NOMO-1 treated with DMSO at 0.1 percent for 48 hours (cell line): ENCODE data around the gene GLB1L3.
"Not testable (repeated sequence)": the region's sequence is repeated elsewhere in the genome, so short reads cannot be mapped to it uniquely, and the experiment has no call there.

Experiments
- DNase-seq: peaks from one replicate; lab custom pipeline; 2025; ENCODE audit not compliant: unreplicated experiment; lab: John Stamatoyannopoulos, UW

Gene GLB1L3

GRCh38 chr11:134342572-134343340, 66.6 kb downstream of the GLB1L3 start:
- no peak for DNase-seq

DNA sequence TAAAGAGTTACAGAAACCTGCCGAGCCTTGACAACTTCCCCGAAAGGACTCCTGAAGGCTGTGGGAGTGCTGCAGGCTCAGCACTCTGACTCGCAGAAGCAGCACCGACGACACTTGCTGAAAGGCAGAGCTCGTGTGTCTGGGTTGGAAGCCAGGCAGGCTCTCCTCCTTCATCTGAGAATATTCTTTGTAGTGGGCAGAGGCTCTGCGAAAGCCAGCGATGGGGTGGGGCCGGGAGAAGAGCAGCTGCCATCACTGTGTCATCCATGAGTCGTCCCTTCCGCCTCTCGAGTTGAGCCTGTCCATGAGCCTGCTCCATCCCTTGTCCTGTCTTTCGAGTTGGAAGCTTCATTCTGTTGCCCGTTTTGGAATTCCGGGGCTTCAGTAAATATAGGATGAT, 67.5 kb downstream of the GLB1L3 start:
- no peak for DNase-seq

DNA sequence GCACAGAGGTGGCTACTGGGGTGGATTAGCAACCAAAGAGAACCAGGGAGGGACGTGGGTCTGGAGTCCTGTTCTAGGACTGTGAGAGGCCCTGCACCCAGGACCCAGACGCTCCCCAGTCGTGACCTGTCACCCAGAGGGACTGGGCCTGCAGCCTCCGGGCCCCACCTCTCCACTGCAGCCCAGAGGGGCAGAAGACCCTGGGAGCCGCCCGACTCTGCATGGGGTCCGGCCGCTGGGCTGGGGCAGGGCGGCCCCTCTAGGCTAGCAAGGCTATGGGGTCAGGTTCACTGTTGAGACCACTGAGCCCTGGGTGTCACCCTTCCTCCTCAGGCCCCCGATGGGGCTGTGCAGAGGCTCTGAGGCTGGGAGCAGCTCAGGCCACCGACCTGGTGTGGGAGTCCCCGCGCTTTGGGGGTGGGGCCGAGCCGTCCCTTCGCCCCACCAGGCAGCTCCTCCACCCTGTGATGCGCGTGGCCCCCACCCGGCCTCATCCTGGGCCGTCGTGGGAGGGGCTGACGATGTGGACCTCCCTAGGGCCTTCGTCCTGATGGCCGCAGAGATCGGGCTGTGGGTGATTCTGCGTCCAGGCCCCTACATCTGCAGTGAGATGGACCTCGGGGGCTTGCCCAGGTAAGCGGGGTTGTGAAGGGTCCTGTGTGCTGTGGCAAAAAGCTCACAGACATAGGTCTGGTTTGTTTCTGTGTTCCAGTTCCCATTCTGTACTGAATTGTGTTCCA, 68.5 kb downstream of the GLB1L3 start:
- not testable (repeated sequence) for DNase-seq

DNA sequence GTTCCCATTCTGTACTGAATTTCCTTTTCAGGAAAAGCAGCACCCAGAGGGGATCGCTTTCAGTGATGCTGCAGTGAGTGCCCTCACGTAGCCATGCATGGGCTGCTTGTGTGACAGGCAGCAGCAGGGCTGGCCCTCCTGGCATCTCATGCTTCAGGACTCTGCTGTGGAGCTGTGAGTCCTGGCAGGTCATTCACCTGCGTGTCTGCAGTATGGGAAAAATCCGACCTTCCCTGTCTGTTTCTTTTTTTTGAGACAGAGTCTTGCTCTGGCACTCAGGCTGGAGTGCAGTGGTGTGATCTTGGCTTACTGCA, 69.0 kb downstream of the GLB1L3 start:
- DNase-seq: no peak

DNA sequence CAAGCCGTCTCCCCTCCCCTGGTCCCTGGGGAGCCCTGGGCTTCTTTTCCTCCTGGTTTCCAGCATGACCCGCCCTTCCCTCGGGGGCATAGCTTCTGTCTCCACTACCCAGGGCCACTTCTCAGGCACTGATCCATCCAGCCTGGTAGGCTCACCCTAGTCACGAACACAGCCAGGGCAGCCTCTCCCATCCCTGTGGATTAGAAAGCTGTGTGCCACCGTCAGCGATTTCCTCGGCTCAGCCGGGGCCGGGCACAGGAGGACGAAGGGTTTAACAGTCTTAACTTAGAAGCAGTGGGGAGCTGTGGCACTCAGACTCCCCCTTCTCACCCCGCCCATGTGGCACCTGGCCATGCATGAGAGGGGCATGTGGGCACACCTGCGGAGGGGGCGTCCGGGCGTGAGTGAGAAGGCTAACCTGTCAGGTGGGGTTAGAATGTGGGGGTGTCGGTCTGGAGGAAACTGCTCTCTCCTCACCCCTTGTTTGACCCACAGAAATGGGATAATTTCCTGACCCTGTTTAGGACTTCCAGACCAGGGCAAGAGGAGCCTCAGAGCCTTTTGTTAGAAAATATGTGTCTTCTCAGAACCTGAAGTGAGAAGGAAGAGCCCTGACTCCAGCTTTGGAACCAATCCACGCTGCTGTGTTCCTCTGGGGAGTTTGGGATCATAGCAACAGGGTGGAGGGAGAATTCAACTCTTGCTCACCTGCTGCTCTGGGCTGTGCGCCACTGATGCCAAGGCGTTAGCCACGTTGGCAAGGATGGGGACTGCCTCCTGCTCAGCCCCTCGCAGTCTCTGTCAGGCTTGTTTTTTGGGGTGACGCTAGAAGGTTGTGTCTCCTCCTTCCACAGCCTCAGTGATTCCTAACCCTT, 70.2 kb downstream of the GLB1L3 start:
- DNase-seq: no peak

- no peak for DNase-seq
These were observed 70.8 kb downstream of the GLB1L3 start for GRCh38 chr11:134346976-134347350.

- no peak for DNase-seq
These were observed 71.3 kb downstream of the GLB1L3 start for GRCh38 chr11:134347441-134347840.

- DNase-seq: no peak
These were observed 73.1 kb downstream of the GLB1L3 start for GRCh38 chr11:134349109-134349801.

GRCh38 chr11:134349802-134350355, 73.7 kb downstream of the GLB1L3 start:
- DNase-seq: no peak

DNA sequence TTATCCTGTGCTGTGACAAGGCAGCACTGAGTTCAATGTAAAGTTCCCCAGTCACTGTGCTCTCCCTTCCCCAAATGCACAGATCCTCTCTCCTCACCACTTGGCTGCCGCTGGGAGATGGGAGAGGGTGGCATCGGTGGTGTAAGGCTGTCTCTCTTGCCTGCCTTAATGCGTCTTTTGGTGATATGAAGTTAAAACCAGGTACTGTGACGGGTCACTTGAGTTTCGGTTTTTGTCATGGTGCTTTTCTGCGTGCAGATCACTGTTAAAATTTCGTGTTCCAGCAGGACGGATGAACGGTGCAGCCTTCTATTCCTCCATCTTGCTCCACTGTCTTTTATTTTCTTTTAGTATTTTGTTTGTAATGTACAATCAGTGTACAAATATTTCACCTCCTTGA, 74.2 kb downstream of the GLB1L3 start:
- DNase-seq: no peak

DNA sequence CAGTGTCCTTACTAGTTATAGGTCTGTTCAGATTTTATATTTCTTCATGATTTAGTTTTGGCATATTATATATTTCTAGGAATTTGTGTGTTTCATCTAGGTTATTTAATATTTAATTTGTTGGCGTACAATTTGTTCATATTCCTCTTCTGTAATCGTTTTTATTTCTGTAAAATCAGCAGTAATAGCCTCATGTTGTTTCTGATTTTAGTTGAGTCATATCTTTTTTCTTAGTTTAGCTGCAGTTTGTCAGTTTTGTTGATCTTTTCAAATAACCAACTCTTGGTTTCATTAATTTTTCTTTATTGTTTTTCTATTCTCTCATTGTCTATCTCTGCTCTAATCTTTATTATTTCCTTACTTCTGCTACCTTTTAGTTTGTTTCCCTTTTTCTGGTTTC, 75.9 kb downstream of the GLB1L3 start:
- DNase-seq: no peak

DNA sequence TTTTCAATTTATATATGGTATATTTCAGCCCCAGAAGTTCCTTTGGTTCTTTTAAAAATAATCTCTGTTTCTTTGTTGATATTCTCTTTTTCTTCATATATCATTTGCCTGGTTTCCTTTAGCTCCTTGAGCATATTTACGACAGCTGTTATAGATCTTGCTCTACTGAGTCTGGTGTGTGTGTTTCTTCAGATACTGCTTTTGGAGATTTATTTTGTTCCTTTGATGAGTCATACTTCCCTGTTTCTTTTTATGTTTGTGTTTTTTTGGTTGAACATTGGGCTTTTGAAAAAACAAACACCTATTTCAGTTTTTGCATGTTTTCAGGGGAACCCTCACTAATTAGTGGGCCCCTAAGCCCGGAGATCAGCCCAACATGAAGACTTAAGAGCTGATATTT, 79.0 kb downstream of the GLB1L3 start:
- no peak for DNase-seq

GRCh38 chr11:134355656-134356055, 79.5 kb downstream of the GLB1L3 start:
- DNase-seq: no peak

DNA sequence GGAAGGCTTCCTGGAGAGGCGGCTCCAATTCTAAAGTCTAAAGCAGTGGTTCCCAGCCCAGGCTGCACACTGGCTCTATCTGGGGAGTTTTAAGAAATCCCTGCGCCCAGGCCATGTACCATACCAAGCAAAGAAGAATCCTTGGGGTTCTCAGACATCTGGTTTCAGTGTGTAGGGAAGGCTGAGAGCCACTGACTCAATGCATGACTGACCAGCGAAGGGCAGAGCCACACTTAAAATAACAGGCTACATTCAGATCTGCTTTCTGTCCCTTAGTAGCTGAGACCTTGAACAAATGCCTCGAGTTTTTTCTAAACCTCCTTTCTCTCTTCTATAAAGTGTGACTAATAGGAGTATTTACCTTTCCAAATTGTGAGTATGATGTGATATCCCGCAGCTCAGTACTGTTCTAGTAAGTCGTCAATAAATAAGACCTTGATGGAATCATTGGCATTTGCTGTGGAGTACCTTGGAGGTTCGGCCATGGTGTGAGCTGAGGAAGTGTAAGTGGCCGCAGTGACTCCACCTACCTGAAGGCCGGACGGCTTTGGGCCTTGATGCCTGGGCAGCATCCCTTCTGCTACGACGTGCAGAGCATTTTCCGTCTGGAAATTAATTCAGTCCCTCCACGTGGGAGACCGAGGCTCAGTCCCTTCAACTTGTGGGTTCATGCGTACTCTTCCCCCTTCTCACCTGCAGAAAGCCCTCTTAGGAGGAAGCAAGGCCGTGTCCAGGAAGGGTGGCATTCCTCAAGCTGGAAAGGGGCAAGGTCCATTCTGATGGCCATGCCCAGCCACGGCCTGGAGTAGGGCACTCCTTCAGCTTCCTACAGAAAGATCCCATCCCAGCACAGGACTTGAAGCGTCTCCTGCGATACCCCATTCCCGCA, 80.7 kb downstream of the GLB1L3 start:
- no peak for DNase-seq

DNA sequence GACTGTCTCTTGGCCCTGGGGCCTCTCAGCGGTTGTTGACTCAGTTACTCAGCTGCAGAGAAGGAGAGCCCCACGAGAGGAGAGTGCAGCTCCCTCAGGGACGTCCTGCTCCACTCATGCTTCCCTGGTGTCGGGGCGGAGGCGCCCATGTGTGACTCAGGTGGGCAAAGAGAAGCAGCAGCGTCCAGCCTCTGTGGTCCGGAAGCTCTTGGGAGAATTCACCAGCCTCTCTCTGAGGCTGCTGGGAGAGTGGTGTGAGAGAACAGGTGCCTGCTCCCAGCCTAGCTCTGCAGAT, 81.3 kb downstream of the GLB1L3 start:
- DNase-seq: no peak

GRCh38 chr11:134358165-134358855, 82.1 kb downstream of the GLB1L3 start:
- DNase-seq: no peak

DNA sequence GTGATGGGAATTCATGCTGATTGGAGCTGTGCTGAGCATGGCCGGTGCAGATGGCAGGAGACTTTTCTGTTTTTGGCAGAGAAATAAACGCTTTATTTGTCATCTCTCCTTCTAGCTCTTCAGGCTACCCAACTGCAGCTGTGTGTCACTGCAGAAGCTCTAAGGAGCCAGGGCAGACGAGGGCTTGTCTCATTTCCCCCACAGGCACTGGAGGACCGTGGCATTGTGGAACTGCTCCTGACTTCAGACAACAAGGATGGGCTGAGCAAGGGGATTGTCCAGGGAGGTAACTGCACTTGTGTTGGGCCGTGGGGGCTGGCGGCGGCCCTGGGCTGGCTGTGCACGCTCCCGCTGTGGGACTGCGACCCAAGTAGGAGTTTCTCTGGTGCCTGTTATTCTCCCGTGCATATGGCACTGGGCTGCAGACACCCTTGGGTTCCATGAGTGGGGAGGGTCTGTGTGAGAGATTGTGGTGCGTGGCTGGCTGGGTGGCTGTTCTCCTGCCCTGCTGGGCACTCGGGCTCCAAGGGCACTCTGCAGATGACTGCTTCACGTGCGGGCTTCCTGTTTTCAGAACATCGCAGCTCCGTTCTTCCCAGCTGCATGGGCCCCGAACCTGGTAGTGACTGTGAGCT, 82.8 kb downstream of the GLB1L3 start:
- no peak for DNase-seq

GRCh38 chr11:134359646-134360045, 83.5 kb downstream of the GLB1L3 start:
- no peak for DNase-seq
